Kidney (tissue), 14 donors: ENCODE results near the gene DCUN1D3. TPM values are rescaled to one million over a fixed set of nuclear protein-coding genes. Genes with fewer than 3 reads are reported as not detected.

Source experiments
- DNase-seq, 5 donors: peaks; one replicate each; pipeline ENCODE4 v3.0.0-alpha.2; 2013 to 2020
- FAIRE-seq: peaks from 2 replicates; lab custom pipeline; 2012; peaks lifted over from hg19 to GRCh38; lab: Jason Lieb, UNC
- H3K27ac ChIP-seq, 2 donors: one replicate each; pipeline ENCODE4 v1.7.0; 2013; ENCODE audit warnings: low read depth in 2 of 2, low read length in 2 of 2, inconsistent platforms in 1 of 2
- H3K27me3 ChIP-seq: one replicate; pipeline ENCODE4 v1.7.1; 2013; ENCODE audit warnings: low read length, inconsistent platforms; ENCODE audit not compliant: control insufficient read depth, insufficient read depth
- H3K36me3 ChIP-seq, 3 donors: one replicate each; pipeline versions ENCODE4 v1.7.0 to v1.7.1; 2013; ENCODE audit warnings: low read length in 3 of 3, control low read depth in 1 of 3, inconsistent platforms in 1 of 3; ENCODE audit not compliant: insufficient read depth in 3 of 3, control insufficient read depth in 2 of 3
- H3K4me1 ChIP-seq, 3 donors: one replicate each; pipeline versions ENCODE4 v1.7.0 to v1.7.1; 2013; ENCODE audit warnings: low read length in 3 of 3, inconsistent platforms in 1 of 3, low read depth in 1 of 3; ENCODE audit not compliant: control insufficient read depth in 2 of 3, insufficient read depth in 2 of 3
- H3K4me3 ChIP-seq, 3 donors: one replicate each; pipeline versions ENCODE4 v1.7.0 to v1.8.1; 2013; ENCODE audit warnings: low read length in 3 of 3, control low read depth in 1 of 3, inconsistent platforms in 1 of 3
- H3K9ac ChIP-seq, 3 donors: one replicate each; pipeline versions ENCODE4 v1.7.0 to v1.7.1; 2013; ENCODE audit warnings: low read length in 3 of 3, control low read depth in 1 of 3, inconsistent platforms in 1 of 3
- H3K9me3 ChIP-seq, 3 donors: one replicate each; pipeline versions ENCODE4 v1.7.0 to v1.7.1; 2013; ENCODE audit warnings: low read length in 3 of 3, control low read depth in 1 of 3, inconsistent platforms in 1 of 3; ENCODE audit not compliant: control insufficient read depth in 2 of 3, insufficient read depth in 1 of 3
- CTCF ChIP-seq: IDR thresholded peaks from 3 replicates; pipeline ENCODE4 v1.5.1; 2012; ENCODE audit warnings: mild to moderate bottlenecking, moderate library complexity, borderline replicate concordance; ENCODE audit not compliant: insufficient read depth; ENCODE audit errors: extremely low read depth
- intact Hi-C: fragments of 100-400 bp; cut with DNase I; formaldehyde crosslinking; loops from one replicate; pipeline ENCODE4 v1.11.1; 2022
- polyA plus RNA-seq: library from polyadenylated mRNA; stranded (reverse); fragments of 350-450 nt; fragmentation: Illumina TruSeq; extraction: RNeasy Lipid Tissue Mini Kit (QIAGEN cat#74804); gene quantifications from one replicate; pipeline ENCODE4 v1.2.3, GENCODE V29; 2014; ENCODE audit warnings: low read depth, low replicate concordance; ENCODE audit not compliant: insufficient read depth
- total RNA-seq: library from RNA; stranded (reverse); fragmentation: NEBNext Ultra II Directional; extraction: Animal tissue kit (Norgen Biotek cat#: 25700); gene quantifications from one replicate; pipeline ENCODE4 v1.2.1, GENCODE V29; 2021
- donor health status: control.
- donor health status: control.
- donor health status: control.
- donor health status: control.
- donor health status: control.
- donor health status: DM: yes; HTN: yes; CAD: no.
- donor health status: Normal renal cell carcinoma (clear cell type).

The DCUN1D3 gene
- total and polyA plus RNA-seq, 2 donors from 2014 or later = 3.5 to 16.3 TPM

- no peaks in the 10 kb centered on the region for H3K36me3 ChIP-seq
Observed at GRCh38 chr16:20846030-20846429, 54.1 kb downstream of the DCUN1D3 start.

GRCh38 chr16:20844588-20844987 is 55.6 kb downstream of the DCUN1D3 start:
- Histone ChIP-seq H3K9me3 (no peaks in the 10 kb centered on the region), H3K36me3 (no peaks in the 10 kb centered on the region), H3K4me1 (peaks cover 0 to 2% (median 0%) of the 10 kb centered on the region in 3 donors), H3K27me3 (no peaks in the 10 kb centered on the region), H3K4me3 (no peak overlapping the region), H3K9ac (no peak overlapping the region), H3K27ac (no peak overlapping the region)
- no peak for DNase-seq
- intact Hi-C loops = no loop called here
- FAIRE-seq = no peak
- TF ChIP-seq CTCF = no peak

More at GRCh38 chr16:20846030-20846429, 54.1 kb downstream of the DCUN1D3 start:
- Histone ChIP-seq H3K9ac (no peak overlapping the region), H3K4me3 (no peak overlapping the region), H3K27ac (no peak overlapping the region), H3K9me3 (no peaks in the 10 kb centered on the region), H3K4me1 (peaks cover 0 to 6% (median 4%) of the 10 kb centered on the region in 3 donors), H3K27me3 (no peaks in the 10 kb centered on the region)
- DNase-seq (no peak), FAIRE-seq (no peak)
- no peak for TF ChIP-seq CTCF
- intact Hi-C loops = loop anchor here (5.0 kb wide), 1 partner anchor 236 kb away; no protein-coding TSS in a partner anchor

- intact Hi-C loops = no loop called here
- Histone ChIP-seq H3K36me3 (no peaks in the 10 kb centered on the region), H3K27me3 (no peaks in the 10 kb centered on the region), H3K9ac (no peak overlapping the region), H3K27ac (no peak overlapping the region), H3K4me3 (no peak overlapping the region), H3K4me1 (peaks cover 0 to 2% (median 0%) of the 10 kb centered on the region in 3 donors), H3K9me3 (no peaks in the 10 kb centered on the region)
- TF ChIP-seq CTCF = no peak
- no peak for FAIRE-seq
- no peak for DNase-seq
Observed at GRCh38 chr16:20844054-20844453, 56.1 kb downstream of the DCUN1D3 start.

GRCh38 chr16:20839504-20839903 is 60.7 kb downstream of the DCUN1D3 start:
- Histone ChIP-seq H3K4me1 (no peaks in the 10 kb centered on the region), H3K27me3 (no peaks in the 10 kb centered on the region), H3K4me3 (no peak overlapping the region), H3K36me3 (no peaks in the 10 kb centered on the region), H3K9ac (no peak overlapping the region), H3K9me3 (peaks cover 0 to 4% (median 2%) of the 10 kb centered on the region in 3 donors), H3K27ac (no peak overlapping the region)
- no peak for DNase-seq
- intact Hi-C loops = no loop called here
- no peak for TF ChIP-seq CTCF
- no peak for FAIRE-seq
